SK-N-SH (cell line): ENCODE measurements around the gene RBM47.

Experiments used
- EP300 ChIP-seq, 2 experiments: IDR thresholded peaks; 2 replicates each; pipeline versions ENCODE4 v1.4.0 to v1.6.1; 2012; ENCODE audit warnings: borderline replicate concordance in 1 of 2, low read depth in 1 of 2, low read length in 1 of 2
- FOXJ3 ChIP-seq: sonication (generic); formaldehyde crosslinking; IDR thresholded peaks from 2 replicates; pipeline ENCODE4 v1.5.1; 2020; ENCODE audit warnings: mild to moderate bottlenecking, missing genetic modification reagents
- FOXM1 ChIP-seq: IDR thresholded peaks from 2 replicates; pipeline ENCODE4 v1.4.0; 2012; ENCODE audit warnings: low read depth, mild to moderate bottlenecking
- GATA2 ChIP-seq: sonication (generic); formaldehyde crosslinking; IDR thresholded peaks from 2 replicates; pipeline ENCODE4 v1.5.0; 2020; ENCODE audit warnings: mild to moderate bottlenecking, missing genetic modification reagents
- POLR2AphosphoS5 ChIP-seq: IDR thresholded peaks from 2 replicates; pipeline ENCODE4 v1.6.1; 2012; ENCODE audit warnings: low read depth, low read length
- RCOR1 ChIP-seq: fragments of 150-350 bp; IDR thresholded peaks from 2 replicates; pipeline ENCODE4 v1.6.1; 2017; ENCODE audit warnings: antibody characterized with exemption, low read length
- RFX5 ChIP-seq: IDR thresholded peaks from 2 replicates; pipeline ENCODE4 v1.6.1; 2012; ENCODE audit warnings: mild to moderate bottlenecking, improper control_type of control experiment, low read length
- RXRA ChIP-seq: IDR thresholded peaks from 2 replicates; pipeline ENCODE4 v1.4.0; 2012; ENCODE audit warnings: low read depth, mild to moderate bottlenecking, borderline replicate concordance
- TAF1 ChIP-seq: IDR thresholded peaks from 2 replicates; pipeline ENCODE4 v1.6.1; 2012; ENCODE audit warnings: low read depth, mild to moderate bottlenecking, low read length, moderate library complexity, borderline replicate concordance
- YY1 ChIP-seq: IDR thresholded peaks from 2 replicates; pipeline ENCODE4 v1.4.0; 2012; ENCODE audit warnings: low read depth, mild to moderate bottlenecking
- TF ChIP-seq, protein P1 (sequence below): fragments of 200-600 bp; sonication (generic); IDR thresholded peaks from 2 replicates; pipeline ENCODE4 v1.6.1; 2017; ENCODE audit warnings: antibody characterized with exemption, mild to moderate bottlenecking, moderate library complexity
- TF ChIP-seq, protein P2 (sequence below): IDR thresholded peaks from 2 replicates; pipeline ENCODE4 v1.4.0; 2012; ENCODE audit warnings: low read depth
- TF ChIP-seq, protein P3 (sequence below): IDR thresholded peaks from 2 replicates; pipeline ENCODE4 v1.6.1; 2012; ENCODE audit warnings: mild to moderate bottlenecking, low read depth, low read length, moderate library complexity
- TF ChIP-seq, protein P4 (sequence below): IDR thresholded peaks from 2 replicates; pipeline ENCODE4; 2012

DNA sequence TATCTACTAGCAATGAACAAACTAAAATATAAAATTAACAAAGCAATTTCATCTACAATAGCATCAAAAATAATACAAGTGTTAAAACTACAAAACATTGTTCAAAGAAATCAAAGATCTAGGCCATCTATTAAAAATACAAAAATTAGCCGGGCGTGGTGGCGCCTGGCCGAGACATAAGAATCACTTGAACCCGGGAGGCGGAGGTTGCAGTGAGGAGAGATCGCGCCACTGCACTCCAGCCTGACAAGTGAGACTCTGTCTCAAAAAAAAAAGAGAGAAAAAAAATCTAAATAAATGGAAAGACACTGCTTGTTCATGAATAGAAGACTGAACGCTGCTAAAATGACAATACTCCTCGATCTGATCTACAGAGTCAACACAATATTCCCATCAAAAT lies 139.2 kb downstream of the RBM47 start:
- TF ChIP-seq, protein P1, sequence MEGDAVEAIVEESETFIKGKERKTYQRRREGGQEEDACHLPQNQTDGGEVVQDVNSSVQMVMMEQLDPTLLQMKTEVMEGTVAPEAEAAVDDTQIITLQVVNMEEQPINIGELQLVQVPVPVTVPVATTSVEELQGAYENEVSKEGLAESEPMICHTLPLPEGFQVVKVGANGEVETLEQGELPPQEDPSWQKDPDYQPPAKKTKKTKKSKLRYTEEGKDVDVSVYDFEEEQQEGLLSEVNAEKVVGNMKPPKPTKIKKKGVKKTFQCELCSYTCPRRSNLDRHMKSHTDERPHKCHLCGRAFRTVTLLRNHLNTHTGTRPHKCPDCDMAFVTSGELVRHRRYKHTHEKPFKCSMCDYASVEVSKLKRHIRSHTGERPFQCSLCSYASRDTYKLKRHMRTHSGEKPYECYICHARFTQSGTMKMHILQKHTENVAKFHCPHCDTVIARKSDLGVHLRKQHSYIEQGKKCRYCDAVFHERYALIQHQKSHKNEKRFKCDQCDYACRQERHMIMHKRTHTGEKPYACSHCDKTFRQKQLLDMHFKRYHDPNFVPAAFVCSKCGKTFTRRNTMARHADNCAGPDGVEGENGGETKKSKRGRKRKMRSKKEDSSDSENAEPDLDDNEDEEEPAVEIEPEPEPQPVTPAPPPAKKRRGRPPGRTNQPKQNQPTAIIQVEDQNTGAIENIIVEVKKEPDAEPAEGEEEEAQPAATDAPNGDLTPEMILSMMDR, result no peak
- TF ChIP-seq GATA2 (CRISPR knock-in tag) (no peak), POLR2AphosphoS5 (no peak), YY1 (no peak), RCOR1 (no peak), FOXJ3 (CRISPR knock-in tag) (no peak), RFX5 (no peak), EP300 (IDR thresholded peaks at IDR 0.05; ENCODE audit: borderline replicate concordance in 1 of 2, low read depth in 1 of 2, low read length in 1 of 2) (no peak), TAF1 (no peak), FOXM1 (no peak), RXRA (no peak)
- TF ChIP-seq, protein P2, sequence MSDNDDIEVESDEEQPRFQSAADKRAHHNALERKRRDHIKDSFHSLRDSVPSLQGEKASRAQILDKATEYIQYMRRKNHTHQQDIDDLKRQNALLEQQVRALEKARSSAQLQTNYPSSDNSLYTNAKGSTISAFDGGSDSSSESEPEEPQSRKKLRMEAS, result no peak
- TF ChIP-seq, protein P3, sequence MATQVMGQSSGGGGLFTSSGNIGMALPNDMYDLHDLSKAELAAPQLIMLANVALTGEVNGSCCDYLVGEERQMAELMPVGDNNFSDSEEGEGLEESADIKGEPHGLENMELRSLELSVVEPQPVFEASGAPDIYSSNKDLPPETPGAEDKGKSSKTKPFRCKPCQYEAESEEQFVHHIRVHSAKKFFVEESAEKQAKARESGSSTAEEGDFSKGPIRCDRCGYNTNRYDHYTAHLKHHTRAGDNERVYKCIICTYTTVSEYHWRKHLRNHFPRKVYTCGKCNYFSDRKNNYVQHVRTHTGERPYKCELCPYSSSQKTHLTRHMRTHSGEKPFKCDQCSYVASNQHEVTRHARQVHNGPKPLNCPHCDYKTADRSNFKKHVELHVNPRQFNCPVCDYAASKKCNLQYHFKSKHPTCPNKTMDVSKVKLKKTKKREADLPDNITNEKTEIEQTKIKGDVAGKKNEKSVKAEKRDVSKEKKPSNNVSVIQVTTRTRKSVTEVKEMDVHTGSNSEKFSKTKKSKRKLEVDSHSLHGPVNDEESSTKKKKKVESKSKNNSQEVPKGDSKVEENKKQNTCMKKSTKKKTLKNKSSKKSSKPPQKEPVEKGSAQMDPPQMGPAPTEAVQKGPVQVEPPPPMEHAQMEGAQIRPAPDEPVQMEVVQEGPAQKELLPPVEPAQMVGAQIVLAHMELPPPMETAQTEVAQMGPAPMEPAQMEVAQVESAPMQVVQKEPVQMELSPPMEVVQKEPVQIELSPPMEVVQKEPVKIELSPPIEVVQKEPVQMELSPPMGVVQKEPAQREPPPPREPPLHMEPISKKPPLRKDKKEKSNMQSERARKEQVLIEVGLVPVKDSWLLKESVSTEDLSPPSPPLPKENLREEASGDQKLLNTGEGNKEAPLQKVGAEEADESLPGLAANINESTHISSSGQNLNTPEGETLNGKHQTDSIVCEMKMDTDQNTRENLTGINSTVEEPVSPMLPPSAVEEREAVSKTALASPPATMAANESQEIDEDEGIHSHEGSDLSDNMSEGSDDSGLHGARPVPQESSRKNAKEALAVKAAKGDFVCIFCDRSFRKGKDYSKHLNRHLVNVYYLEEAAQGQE, result no peak
- TF ChIP-seq, protein P4, sequence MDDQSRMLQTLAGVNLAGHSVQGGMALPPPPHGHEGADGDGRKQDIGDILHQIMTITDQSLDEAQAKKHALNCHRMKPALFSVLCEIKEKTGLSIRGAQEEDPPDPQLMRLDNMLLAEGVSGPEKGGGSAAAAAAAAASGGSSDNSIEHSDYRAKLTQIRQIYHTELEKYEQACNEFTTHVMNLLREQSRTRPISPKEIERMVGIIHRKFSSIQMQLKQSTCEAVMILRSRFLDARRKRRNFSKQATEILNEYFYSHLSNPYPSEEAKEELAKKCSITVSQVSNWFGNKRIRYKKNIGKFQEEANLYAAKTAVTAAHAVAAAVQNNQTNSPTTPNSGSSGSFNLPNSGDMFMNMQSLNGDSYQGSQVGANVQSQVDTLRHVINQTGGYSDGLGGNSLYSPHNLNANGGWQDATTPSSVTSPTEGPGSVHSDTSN, result no peak
